NCI-H510A (cell line): ENCODE data around the gene IGLON5.

Source experiments
- DNase-seq: peaks from one replicate; lab custom pipeline; 2025; lab: John Stamatoyannopoulos, UW

IGLON5 gene

DNA sequence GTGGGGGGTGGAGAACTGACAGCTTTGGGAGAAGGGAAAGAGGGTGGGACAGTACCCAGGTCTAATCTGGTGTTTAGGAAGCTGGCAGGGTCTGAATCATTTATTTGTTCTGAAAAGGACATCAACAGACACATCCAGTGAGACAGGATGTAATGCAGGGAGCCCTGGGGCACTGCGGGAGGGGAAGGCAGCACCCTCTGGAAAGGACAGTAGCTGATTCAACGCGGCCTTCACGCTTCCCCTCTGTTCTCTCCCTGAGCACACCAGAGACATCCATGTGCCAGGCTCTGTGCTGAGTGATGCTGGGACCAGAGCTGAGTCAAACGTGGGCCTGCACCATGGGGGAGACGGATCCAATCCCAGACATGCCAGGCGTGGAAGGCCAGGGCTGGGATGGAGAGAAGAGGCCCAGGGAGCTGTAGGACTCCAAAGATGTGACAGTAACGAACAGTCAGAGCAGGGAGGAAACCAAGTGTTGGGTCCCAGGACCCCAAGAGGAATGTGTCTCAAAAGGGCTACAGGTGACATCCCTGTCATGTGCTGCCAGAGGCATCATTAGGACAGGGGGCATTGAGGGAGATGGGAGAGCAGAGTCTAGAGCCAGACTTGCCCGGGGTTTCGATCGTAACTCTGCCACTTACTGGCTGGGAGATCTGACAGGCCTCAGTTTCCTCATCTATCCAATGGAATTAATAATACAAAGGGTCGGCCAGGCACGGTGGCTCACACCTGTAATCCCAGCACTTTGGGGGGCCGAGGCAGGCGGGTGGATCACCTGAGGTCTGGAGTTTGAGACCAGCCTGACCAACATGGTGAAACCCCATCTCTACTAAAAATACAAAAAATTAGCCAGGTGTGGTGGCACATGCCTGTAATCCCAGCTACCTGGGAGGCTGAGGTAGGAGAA is 53.0 kb downstream of the IGLON5 start:
- DNase-seq, result no peak

DNA sequence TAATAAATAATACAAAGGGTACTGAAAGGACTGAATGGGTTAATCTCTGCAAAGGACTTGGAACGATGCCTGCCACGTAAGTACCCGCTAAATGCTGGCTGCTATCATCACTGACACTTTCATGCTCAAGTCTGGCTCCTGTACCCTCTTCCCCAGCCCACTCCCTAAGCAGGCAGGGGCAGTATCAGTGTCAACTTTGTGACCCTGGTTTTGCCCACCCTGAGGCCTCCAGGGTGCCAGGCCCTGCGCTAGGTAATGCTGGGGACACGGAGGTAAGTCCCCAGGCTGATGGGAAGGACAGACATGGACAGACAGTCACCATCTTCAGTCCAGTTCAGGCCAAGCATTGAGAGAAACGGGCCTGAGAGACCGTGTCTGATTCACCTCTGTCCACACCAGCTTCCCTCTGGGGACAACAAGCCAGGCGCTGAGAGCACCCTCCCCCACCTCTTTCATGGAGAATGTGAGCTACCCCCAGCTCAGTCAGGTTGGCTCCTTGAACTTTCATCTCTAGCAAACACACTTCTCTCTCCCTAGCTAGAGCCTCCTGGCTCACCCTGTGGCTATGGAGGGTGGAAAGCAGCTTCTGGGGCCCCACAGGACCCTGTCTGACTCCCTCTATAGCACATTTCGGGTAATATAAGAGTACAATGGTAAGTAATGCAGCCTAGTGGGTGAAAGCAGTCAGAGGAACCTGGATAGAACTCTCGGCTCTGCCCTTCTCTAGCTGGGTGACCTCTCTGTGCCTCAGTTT is 53.9 kb downstream of the IGLON5 start:
- DNase-seq, result no peak

DNA sequence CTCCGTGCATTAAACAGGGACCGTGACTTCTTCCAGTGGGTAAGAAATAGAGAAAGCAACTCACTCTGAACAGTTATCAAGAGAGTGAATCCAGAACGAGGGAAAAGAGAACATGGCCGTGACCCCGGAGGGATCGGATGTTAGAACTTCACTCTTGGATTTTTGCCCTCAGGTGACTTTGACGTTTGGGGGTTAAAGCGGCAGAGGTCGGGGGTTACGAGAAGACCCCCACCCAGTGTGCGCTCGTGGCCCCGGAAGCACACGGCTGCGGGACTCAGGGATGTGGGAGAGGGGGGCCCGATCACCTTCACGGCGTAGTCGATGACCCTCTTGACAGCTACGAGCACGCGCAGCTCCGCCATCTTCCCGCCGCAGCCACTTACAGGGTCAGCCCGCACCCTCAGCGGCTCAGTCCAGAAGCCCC is 54.5 kb downstream of the IGLON5 start, which contains the start of gene ETFB:
Gene ETFB, minus strand, starts transcription at position 424 of the 424 bp plus-strand sequence. Its CDS starts 62 bp downstream, at position 362.
- no peak for DNase-seq

DNA sequence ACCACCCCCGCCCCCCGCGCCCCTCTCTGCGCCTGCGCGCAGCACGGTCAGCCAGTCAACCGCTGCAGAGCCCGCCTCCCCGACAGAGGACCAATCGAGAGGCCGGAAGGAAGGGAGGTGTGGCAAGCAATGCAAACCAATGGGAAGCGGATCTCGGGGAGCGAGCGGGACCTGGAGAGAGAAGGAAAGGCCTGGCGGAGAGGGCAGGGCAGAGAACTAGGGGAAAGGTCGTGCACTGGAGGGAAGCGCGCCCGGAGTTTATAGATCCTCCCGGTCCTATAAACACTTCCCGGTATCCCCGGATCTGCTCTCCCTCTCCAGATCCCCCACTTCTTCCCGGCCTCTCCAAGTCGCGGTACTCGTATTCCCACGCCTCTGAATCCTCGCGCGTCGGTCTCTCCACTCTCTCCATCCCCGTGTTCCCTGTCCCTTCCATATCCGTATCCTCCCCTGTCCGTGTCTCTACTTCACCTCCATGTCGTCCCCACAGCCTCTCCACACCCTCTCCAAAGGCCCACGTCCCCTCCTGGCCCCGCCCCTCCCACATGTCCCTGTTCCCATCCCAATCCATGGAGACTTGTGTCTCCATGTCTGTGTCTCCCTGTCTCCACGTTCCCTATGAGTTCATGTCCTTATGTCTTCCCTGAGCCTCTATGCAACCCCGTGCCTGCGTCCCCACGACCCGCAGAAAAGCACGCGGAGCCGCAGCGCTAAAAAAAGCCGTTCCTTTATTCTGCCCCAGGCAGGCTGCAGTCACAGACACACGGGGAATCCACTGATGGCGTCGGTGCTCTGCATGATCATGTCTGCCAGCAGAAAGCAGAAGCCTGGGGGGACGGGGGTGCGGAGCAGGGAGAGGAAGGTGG is 55.2 kb downstream of the IGLON5 start:
- no peak for DNase-seq

DNA sequence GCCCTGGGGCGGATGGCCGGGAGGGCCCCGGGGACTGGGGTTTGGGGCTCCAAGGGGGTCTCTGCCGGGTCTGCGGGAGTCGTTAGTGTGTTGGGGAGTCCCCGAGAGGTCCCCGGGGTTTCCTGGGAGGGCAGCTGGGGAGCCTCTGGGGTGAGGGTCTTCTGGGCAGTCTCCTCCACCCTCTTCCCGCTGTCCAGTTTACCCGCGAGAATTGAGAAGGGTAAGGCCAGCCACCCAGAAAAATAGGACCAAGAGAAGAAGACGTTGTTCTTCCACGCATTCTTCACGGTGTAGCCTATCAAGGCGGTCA is 55.8 kb downstream of the IGLON5 start:
- DNase-seq, result no peak

DNA sequence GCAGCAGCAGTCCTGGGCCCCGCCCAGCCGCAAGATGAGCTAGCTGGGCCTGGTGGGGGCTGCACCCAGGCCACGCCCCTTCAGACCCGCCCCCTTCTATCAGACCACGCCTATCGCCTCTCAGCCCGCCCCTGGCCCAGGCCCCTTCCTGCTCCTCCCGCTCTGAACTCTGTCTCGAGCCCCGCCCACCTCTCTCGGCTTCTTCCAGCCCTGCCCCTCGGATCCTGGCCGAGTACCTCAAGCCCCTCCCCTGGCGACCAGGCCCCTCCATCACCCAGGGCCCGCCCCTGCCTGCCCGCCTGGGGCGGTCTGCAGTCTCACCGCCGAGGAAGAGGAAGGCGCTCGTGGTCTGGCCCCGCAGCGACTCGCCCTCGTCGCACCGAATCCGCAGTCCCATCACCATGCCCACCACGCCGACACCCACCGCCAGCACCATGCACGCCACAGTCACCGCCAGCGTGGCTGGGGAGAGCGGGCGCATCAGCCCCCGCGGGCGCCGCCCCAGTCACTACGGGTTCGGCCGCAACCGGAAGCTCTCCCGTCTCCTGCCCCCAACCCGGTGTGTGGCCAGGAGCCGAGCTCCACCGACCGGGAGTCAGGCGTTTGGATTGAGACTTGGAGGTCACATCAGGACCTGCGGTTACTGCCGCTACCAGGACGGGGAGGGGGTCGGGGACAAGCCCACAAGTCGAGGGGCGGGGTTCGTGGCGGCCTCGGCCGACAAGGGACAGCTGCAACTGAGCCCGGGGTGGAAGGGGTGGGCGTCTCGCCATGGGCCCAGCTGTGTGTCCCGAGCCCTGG is 56.3 kb downstream of the IGLON5 start:
- no peak for DNase-seq

DNA sequence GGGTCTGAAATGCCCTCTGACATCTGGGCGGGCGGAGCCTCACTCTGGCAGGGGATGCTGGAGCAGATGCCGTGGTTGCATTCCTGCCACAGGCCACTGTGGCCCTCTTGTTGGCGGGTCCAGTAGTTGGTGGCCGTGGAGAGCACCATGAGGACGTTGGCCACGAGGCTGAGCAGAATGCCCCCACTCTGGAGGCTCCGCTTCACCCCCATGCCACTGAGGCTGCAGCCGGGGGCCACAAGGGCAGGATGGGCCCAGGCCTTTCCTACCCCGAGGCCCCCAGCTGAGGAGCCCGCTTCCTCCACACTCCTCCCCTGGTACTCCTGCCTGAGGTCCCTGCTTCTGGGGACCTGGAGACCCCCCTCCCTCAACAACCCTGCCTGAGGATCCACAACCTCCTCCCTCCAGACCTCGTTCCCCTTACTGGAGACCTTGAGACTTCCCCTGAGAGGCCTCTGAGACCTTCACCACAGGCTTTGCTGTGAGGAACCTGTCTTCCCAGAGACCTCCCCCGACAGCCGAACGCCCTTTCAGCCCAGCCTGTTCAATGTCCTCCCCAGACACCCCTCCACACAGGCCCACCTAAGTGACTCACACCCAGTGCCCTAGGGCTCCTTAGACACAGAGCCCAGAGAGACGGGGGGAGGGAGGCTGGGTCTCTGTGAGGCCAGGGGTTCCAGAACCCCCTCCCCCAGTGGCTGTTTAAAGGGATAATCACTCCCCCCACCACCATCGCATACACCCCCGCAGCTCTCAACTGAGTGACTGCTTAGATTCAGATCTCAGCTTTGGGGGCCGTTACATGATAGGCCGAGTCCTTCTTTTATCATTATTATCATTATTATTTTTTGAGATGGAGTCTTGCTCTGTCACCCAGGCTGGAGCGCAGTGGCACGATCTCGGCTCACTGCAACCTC is 57.2 kb downstream of the IGLON5 start, which contains the start of gene CLDND2:
Gene CLDND2, minus strand, starts transcription at position 638 of the 917 bp plus-strand sequence. Its CDS starts 426 bp downstream, at position 212.
- DNase-seq, result no peak

DNA sequence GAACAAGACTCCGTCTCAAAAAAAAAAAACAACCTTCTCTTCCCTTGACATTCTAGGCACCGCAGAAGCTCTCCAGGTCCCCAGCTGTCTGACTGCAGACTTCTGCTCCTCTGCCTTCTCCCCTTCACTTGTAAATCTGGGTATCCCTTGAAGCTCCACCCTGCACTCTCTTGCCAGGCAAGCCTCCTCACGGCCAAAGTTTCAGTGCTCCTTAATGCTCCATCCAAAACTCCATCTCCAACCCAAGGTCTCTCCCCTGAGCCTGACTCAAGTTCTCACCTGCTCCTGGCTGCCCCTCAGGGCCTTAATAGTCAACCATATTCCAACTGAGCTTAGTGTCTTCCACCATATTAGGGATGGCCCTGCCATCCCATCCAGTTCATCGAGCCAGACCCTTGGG is 58.8 kb downstream of the IGLON5 start:
- no peak for DNase-seq

DNA sequence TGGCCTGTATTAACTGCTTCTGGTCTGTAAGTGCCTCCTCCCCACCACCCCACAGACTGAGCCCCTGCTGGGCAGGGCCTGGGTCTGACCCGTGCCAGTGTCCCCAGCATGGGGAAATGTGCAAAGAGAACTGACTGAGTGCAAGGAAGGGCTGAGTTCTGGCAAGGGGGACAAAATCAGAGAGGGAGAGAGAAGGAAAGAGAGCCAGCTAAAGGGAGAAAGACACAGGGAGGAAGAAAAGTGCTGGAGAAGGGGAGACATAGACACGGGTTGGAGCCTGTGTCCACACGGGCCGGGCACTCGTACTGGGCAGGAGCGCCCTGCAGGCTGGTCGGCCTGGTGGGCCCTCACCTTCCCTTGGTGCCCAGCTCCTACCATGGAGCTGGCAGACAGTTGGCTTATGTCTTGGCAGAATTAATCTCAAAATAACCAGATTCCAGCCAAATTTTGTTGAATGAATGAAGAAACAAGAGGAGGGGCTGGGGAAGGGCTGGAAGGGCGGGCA is 59.8 kb downstream of the IGLON5 start:
- DNase-seq, result no peak

DNA sequence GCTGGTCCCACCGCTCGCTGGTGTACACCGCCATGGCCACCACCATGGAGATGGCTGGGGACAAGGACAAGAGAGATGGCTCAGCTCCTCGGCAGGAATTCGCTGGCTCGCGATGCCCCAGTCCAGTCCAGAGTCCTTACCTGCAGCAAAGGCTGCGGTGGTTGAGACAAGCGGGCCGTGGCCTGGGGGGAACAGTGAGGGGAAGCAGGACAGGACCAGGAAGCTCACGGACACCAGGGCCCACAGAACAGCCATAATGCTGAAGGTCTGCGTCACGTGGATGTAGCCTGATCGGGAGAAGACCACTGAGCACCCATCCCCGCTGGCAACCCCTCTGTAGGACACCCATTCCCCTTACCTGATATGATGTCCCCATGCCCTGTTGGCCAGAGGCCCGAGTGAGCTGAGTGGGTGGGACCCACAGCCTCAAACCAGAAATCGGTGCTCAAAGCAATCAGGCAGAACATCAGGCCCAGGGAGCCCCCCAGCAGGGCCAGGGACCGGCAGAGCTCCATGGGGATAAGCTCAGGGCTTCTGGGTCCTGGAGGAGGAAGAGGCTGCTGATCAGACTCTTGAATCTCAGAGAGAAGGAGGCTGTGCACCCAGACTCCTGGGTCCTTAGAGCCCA is 60.7 kb downstream of the IGLON5 start:
- no peak for DNase-seq

DNA sequence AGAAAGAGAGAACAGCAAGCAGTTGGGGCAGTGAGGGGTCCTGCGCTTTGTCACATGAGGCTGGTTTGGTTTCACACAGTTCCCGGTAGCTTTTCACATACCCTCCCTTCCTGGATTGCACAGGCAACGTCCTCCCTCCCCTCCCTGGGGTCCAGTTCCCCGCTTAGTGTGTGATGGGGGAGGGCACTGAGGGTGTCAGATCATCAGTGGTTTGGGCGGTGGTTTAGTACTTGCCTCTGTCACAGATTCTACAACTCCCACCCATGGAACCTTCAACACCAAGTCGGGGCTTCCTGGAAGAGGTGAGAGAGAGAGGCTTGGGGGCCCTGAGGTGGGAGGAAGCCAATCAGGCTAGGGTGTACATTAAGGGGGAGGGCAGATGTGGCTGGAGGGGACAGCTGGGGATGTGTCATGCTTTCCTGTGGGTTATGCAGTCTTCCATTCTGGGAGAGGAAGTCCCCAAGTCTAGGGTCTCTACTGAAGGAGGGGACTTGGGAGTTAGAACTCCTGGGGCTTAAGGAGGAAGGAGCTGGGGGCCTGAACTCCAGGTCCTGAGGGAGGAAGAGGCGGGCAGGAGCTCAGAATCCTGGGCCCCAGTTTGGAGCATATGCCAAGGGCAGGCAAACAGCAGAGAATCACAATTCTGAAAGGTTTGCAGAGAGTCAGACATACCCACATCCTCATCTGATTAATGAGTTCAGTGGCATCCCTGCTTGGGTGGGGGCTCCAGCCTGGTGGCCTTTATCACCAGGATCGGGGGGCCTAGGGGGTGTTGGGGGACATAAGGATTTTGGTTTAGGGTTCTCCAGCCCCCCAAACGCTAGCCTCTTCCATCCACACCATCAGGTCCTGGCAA is 61.4 kb downstream of the IGLON5 start, which contains the start of gene NKG7:
Gene NKG7, minus strand, starts transcription at position 6 of the 856 bp plus-strand sequence. CDS start 119 bp downstream, outside the sequence.
- DNase-seq, result no peak

DNA sequence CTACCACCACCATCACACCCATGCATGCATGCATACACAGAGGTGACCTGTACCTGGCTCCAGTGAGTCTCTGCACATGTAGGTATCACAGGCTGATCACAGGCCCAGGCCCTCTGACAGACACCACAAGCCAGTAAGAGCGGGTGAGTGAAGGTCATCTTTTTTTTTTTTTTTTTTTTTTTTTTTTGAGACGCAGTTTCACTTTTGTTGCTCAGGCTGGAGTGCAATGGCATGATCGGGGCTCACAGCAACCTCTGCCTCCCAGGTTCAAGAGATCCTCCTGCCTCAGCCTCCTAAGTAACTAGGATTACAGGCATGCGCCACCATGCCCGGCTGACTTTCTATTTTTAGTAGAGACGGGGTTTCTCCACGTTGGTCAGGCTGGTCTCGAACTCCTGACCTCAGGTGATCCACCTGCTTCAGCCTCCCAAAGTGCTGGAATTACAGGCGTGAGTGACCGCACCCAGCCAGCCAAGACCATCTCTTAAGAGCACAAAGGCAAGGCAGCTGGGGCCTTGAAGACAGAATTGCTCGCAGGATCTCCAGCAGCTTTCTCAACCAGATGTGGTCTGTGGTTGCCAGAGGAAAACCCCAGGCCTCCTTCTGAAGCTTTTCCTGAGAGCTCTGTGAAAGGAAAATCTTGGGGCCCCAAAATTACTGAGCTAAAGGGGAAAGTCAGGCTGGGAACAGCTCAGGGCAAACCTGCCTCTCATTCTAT is 64.2 kb downstream of the IGLON5 start:
- DNase-seq, result no peak

DNA sequence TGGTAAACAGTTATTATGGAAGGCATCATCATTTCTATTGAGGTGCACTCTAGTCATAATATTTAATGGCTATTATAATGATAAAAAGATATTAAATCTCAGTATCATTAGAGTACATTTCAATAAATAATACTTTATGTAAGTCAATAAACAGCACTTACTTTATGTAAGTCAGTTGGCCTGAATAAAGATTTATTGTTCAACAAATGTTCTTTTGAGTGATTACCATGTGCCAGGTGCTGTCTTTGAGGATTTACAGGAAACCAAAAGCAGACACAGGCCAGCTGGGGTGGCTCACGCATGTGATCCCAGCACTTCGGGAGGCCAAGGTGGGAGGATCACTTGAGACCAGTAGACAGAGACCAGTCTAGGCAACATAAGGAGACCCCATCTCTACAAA is 66.0 kb downstream of the IGLON5 start:
- DNase-seq, result no peak

DNA sequence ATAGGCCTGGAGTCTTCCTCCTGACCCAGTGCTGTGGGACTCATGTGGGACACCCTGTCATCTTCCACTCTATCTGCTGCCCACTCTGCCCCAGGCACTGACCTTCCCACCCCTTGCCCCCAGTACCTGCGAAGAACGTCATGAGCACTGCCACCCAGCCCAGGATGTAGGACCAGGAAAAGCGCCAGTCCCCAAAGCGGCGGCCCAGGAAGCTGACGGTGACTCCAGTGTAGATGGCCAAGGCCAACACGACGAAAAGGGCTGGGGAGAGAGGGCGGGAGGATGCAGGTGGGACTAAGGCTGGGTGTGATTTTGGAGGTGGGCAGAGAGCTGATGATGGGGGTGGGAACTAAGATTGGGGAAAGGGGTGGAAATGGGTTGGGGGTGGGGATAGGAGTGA is 68.9 kb downstream of the IGLON5 start:
- no peak for DNase-seq
